Endothelial cell of umbilical vein (primary cell): ENCODE results near the gene HAGH. TPM values are rescaled to one million over a fixed set of nuclear protein-coding genes. Genes with fewer than 3 reads are reported as not detected.

Experiments used
- BruUV-seq: library from RNA; stranded (reverse); fragments of 400-500 nt; replicated peaks from 2 replicates; lab custom pipeline; 2021; lab: Mats Ljungman, UMichigan
- CTCF ChIA-PET: fragments of 300-600, 350-600 bp; sonication (Branson Sonifier 250); formaldehyde crosslinking; loops from one replicate; lab custom pipeline; 2021; ENCODE audit warnings: antibody characterized with exemption, inconsistent platforms; lab: Charles Lee
- POLR2A ChIA-PET: fragments of 300-600, 350-600 bp; sonication (Branson Sonifier 250); formaldehyde crosslinking; loops from one replicate; lab custom pipeline; 2021; ENCODE audit warnings: antibody characterized with exemption, inconsistent platforms; lab: Charles Lee
- DNase-seq: peaks from one replicate; pipeline ENCODE4 v3.0.0-alpha.2; 2011; ENCODE audit warnings: low read depth, low spot score
- FAIRE-seq: peaks from 2 replicates; lab custom pipeline; 2011; peaks lifted over from hg19 to GRCh38; lab: Jason Lieb, UNC
- H2AFZ ChIP-seq: 2 replicates; pipeline ENCODE4 v1.6.0; 2012; ENCODE audit warnings: low read depth, low read length, control low read depth, inconsistent platforms
- H3K27ac ChIP-seq: 2 replicates; pipeline ENCODE4 v1.5.1; 2011; ENCODE audit warnings: low read depth, mild to moderate bottlenecking, control low read depth, low read length, moderate library complexity; ENCODE audit not compliant: insufficient read depth
- H3K27me3 ChIP-seq, 2 experiments: 2 replicates each; pipeline versions ENCODE4 v1.6.0 to v1.6.1; 2011; ENCODE audit warnings: low read length in 2 of 2, mixed read lengths in 1 of 2; ENCODE audit not compliant: control insufficient read depth in 2 of 2, insufficient read depth in 2 of 2
- H3K36me3 ChIP-seq, 2 experiments: 2 replicates in 1 of 2; 3 replicates in 1 of 2; pipeline ENCODE4 v1.5.1; 2011; ENCODE audit warnings: low read length in 2 of 2, mild to moderate bottlenecking in 1 of 2, moderate library complexity in 1 of 2; ENCODE audit not compliant: control insufficient read depth in 2 of 2, insufficient read depth in 2 of 2; ENCODE audit errors: extremely low read depth in 1 of 2
- H3K4me1 ChIP-seq: 3 replicates; pipeline ENCODE4 v1.5.1; 2011; ENCODE audit warnings: mild to moderate bottlenecking, low read length; ENCODE audit not compliant: control insufficient read depth, insufficient read depth; ENCODE audit errors: extremely low read depth
- H3K4me2 ChIP-seq: 2 replicates; pipeline ENCODE4 v1.6.1; 2011; ENCODE audit warnings: low read length, control low read depth, mixed read lengths; ENCODE audit not compliant: insufficient read depth
- H3K4me3 ChIP-seq, 3 experiments: fragments of 200-600 bp in 1 of 3; sonication (generic), shearing (Covaris generic) in 1 of 3; replicated peaks in 1 of 3; 2 replicates each; pipeline ENCODE4 v1.5.1; 2011 to 2016; ENCODE audit warnings: control low read depth in 3 of 3, low read length in 3 of 3, mild to moderate bottlenecking in 2 of 3, inconsistent platforms in 1 of 3, low read depth in 1 of 3, moderate library complexity in 1 of 3; ENCODE audit not compliant: insufficient read depth in 1 of 3
- H3K79me2 ChIP-seq: 2 replicates; pipeline ENCODE4 v1.6.0; 2012; ENCODE audit warnings: low read length, inconsistent platforms; ENCODE audit not compliant: control insufficient read depth, insufficient read depth
- H3K9ac ChIP-seq: replicated peaks from 2 replicates; pipeline ENCODE3; 2011; ENCODE audit warnings: low read length, control low read depth; ENCODE audit not compliant: insufficient read depth; ENCODE audit errors: extremely low read depth
- H3K9me1 ChIP-seq: replicated peaks from 3 replicates; pipeline ENCODE4 v1.6.0; 2011; ENCODE audit warnings: mild to moderate bottlenecking, low read length; ENCODE audit not compliant: control insufficient read depth, insufficient read depth; ENCODE audit errors: extremely low read depth
- H3K9me3 ChIP-seq: replicated peaks from 2 replicates; pipeline ENCODE4 v1.5.1; 2012; ENCODE audit warnings: low read length, inconsistent platforms; ENCODE audit not compliant: control insufficient read depth, insufficient read depth
- H4K20me1 ChIP-seq: replicated peaks from 2 replicates; pipeline ENCODE3; 2011; ENCODE audit warnings: mild to moderate bottlenecking, low read length; ENCODE audit not compliant: control insufficient read depth, insufficient read depth; ENCODE audit errors: extremely low read depth
- EZH2 ChIP-seq: IDR thresholded peaks from 2 replicates; pipeline ENCODE4 v1.6.1; 2012; ENCODE audit warnings: borderline replicate concordance, low read depth, mild to moderate bottlenecking, moderate library complexity, low read length, inconsistent platforms; ENCODE audit not compliant: severe bottlenecking
- FOS ChIP-seq: IDR thresholded peaks from 2 replicates; pipeline ENCODE4 v1.6.1; 2011; ENCODE audit warnings: mild to moderate bottlenecking, low read length, moderate library complexity, borderline replicate concordance; ENCODE audit not compliant: insufficient read depth
- GATA2 ChIP-seq: IDR thresholded peaks from 2 replicates; pipeline ENCODE4 v1.7.0; 2011; ENCODE audit warnings: low read depth, mild to moderate bottlenecking, moderate library complexity, mixed read lengths, low read length; ENCODE audit not compliant: insufficient read length, insufficient read depth
- JUN ChIP-seq: IDR thresholded peaks from 2 replicates; pipeline ENCODE4 v1.6.1; 2011; ENCODE audit warnings: borderline replicate concordance, low read depth; ENCODE audit not compliant: insufficient read length, insufficient read depth
- MYC ChIP-seq: IDR thresholded peaks from one replicate; pipeline ENCODE4 v1.6.1; 2011; ENCODE audit warnings: mild to moderate bottlenecking, low read depth, low read length
- POLR2A ChIP-seq: IDR thresholded peaks from 2 replicates; pipeline ENCODE4 v1.6.1; 2012; ENCODE audit warnings: low read depth, mild to moderate bottlenecking, control low read depth, low read length
- POLR2AphosphoS5 ChIP-seq: IDR thresholded peaks from 2 replicates; pipeline ENCODE4 v1.6.1; 2012; ENCODE audit warnings: low read depth, mild to moderate bottlenecking, control low read depth, low read length, moderate library complexity; ENCODE audit not compliant: insufficient read depth
- dilution Hi-C: fragments of 300-500 bp; cut with MboI; formaldehyde crosslinking; loops from one replicate; pipeline ENCODE4 v1.15.0; 2019; ENCODE audit warnings: low sequenced_read_pairs; ENCODE audit not compliant: extremely low pct_ligation_motif_present
- intact Hi-C: fragments of 100-400 bp; cut with micrococcal nuclease; formaldehyde crosslinking; loops from one replicate; pipeline ENCODE4 v1.10.0; 2022
- polyA plus RNA-seq, 4 experiments: library from polyadenylated mRNA; depleted of rRNA in 3 of 4; stranded (reverse) in 3 of 4; unstranded in 1 of 4; fragments of >200 nt; gene quantifications; 2 replicates each; pipeline versions ENCODE4 v1.2.1 to v1.2.3, GENCODE V29; 2011 to 2012; ENCODE audit warnings: missing spikeins in 1 of 4
- total RNA-seq: library from RNA; stranded (reverse); gene quantifications from 2 replicates; pipeline ENCODE4 v1.2.3, GENCODE V29; 2021
- TF ChIP-seq, protein P1 (sequence below): IDR thresholded peaks from 2 replicates; pipeline ENCODE4 v1.6.1; 2011; ENCODE audit not compliant: insufficient read depth, insufficient read length
- TF ChIP-seq, protein P2 (sequence below), 2 donors: IDR thresholded peaks; 1 replicate in 1 of 2; 2 replicates in 1 of 2; pipeline ENCODE4 v1.5.1; 2011; ENCODE audit warnings: low read length in 2 of 2, mild to moderate bottlenecking in 2 of 2, moderate library complexity in 2 of 2, control low read depth in 1 of 2, inconsistent platforms in 1 of 2, low read depth in 1 of 2; ENCODE audit not compliant: insufficient read depth in 1 of 2; ENCODE audit errors: extremely low read depth in 1 of 2

Gene HAGH
- total and polyA plus RNA-seq, 2 donors (not counting 3 experiments of a cell fraction or from before 2014, with no cell fraction given), result 54.3 to 84.2 TPM

DNA sequence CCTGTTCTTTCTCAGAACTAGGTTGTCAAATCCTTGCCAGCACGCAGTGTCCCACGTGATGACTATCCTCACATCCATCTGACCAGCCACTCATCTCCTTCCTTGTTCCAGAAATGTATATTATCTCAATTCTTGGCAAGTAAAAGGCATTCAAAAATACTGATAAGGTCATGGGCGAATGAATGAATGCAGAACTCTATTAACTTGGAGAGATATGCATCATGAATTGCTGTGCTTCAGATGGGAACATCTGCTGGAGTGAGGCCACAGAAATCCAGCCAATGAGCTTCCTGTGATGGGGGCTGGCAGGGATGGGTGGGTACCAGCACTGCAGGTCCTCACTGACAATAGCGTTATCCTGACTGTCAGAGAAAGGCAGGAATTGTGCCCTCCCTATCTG, 19.4 kb upstream of the HAGH start:
- no peaks in the 10 kb centered on the region for H3K9me3 ChIP-seq
- no peak overlapping the region for H3K9ac ChIP-seq
- H3K4me1 ChIP-seq, result no peaks in the 10 kb centered on the region
- dilution Hi-C loops (no loop called here), intact Hi-C loops (no loop called here)
- no peak overlapping the region for H3K27ac ChIP-seq
- peaks cover 2 to 4% of the 10 kb centered on the region in 2 experiments for H3K27me3 ChIP-seq
- CTCF ChIA-PET, result interaction anchor here (0.9 kb wide), 1 partner anchor 63 kb away, joined by 3 read pairs; no protein-coding TSS in a partner anchor
- H4K20me1 ChIP-seq, result no peaks in the 10 kb centered on the region
- no peaks in the 10 kb centered on the region for H3K9me1 ChIP-seq
- no peak overlapping the region for H3K4me2 ChIP-seq
- no peaks in the 10 kb centered on the region for H3K79me2 ChIP-seq
- no peak overlapping the region for H3K4me3 ChIP-seq
- no peaks in the 10 kb centered on the region for H3K36me3 ChIP-seq
- TF ChIP-seq FOS, result no peak
- no peak for TF ChIP-seq POLR2A
- no peak for TF ChIP-seq JUN
- no peak for TF ChIP-seq EZH2
- no peak for TF ChIP-seq POLR2AphosphoS5
- TF ChIP-seq GATA2, result no peak
- TF ChIP-seq, protein P1, sequence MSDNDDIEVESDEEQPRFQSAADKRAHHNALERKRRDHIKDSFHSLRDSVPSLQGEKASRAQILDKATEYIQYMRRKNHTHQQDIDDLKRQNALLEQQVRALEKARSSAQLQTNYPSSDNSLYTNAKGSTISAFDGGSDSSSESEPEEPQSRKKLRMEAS, result no peak
- TF ChIP-seq MYC, result no peak
- TF ChIP-seq, protein P2, sequence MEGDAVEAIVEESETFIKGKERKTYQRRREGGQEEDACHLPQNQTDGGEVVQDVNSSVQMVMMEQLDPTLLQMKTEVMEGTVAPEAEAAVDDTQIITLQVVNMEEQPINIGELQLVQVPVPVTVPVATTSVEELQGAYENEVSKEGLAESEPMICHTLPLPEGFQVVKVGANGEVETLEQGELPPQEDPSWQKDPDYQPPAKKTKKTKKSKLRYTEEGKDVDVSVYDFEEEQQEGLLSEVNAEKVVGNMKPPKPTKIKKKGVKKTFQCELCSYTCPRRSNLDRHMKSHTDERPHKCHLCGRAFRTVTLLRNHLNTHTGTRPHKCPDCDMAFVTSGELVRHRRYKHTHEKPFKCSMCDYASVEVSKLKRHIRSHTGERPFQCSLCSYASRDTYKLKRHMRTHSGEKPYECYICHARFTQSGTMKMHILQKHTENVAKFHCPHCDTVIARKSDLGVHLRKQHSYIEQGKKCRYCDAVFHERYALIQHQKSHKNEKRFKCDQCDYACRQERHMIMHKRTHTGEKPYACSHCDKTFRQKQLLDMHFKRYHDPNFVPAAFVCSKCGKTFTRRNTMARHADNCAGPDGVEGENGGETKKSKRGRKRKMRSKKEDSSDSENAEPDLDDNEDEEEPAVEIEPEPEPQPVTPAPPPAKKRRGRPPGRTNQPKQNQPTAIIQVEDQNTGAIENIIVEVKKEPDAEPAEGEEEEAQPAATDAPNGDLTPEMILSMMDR (IDR thresholded peaks at IDR 0.05; ENCODE audit: extremely low read depth in 1 of 2, insufficient read depth in 1 of 2, low read depth in 1 of 2, low read length in 2 of 2), result no peak
- POLR2A ChIA-PET, result no interaction called here
- FAIRE-seq, result no peak
- no TSS peak for BruUV-seq
- DNase-seq, result no peak
- no peak overlapping the region for H2AFZ ChIP-seq
